Stimulated activated CD4-positive, alpha-beta T cell treated with anti-CD3 and anti-CD28 coated beads, Interleukin-15, amount 100 ng/mL, for 1 hour (primary cell): ENCODE data around the gene MYDGF.

Experiments used
- DNase-seq, 2 donors: peaks; one replicate each; pipeline ENCODE4 v3.0.0-alpha.2; 2020; ENCODE audit warnings: low read depth in 1 of 2, low spot score in 1 of 2

Gene MYDGF

DNA sequence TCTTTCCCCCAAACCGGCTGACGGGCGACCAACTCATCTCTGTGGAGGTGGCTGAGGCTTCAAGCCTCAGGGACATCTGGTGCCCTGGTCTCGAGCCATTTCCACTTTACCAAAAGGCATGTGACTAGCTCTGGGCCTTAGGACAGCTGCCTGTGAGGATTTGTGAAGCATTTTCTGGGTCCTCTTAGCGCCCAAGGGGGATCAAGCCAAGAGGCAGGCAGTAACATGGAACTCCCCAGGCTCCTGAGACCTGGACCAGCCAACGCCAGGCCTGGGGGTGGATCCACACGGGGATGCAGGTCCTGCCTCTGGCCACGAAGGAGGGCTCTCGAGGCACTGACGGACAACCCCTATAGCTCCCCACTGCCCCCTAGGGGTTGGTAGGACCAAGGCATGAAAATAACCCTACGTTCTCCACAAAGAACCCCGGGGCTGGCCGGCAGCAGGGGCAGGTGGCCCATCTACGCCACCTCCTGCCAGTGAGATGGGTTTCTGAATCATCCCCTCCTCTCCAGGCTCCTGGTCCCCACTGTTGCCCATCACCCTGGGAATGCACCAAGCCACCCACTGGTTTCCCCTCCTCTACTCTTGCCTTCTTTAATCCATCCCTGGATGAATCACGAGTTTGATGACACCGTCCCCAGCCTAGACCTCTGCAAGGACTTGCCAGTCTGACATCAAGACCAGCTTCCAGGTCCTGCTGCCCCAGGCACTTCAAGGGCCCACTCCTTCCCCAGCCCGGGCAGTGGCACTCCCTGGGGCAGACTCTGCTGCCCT is 7.0 kb upstream of the MYDGF start:
- no peak for DNase-seq

DNA sequence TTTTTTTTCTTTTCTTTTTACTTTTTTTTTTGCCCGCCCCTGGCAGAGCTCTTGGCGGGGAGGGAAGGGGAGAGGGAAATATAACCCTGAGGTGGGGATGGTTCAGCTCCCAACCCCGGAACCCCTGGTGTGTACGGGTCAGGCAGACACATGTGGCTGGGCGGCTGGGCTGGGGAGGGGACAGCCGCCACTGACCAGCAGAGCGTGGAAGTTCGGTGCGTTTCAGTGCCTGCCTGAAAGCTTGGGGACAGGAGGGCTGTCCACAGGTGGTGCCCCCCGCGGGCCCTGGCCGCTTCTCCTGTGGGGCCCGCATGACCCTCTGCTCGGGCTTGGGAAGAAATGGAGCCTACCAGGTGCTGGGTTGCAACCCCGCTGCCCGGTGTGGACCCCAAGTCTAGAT is 5.2 kb upstream of the MYDGF start:
- DNase-seq = no peak

DNA sequence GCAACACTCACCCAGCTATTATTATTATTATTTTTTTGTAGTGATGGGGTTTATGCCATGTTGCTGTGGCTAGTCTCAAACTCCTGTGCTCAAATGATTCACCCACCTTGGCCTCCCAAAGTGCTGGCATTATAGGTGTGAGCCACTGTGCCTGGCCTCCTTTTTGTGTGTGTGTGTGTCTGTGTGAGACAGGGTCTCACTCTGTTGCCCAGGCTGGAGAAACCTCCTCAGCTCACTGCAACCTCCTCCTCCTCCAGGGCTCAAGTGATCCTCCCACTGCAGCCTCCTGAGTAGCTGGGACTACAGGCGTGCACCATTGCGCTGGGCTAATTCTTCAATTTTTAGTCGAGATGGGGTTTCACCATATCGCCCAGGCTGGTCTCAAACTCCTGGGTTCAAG is 3.6 kb upstream of the MYDGF start:
- no peak for DNase-seq

- DNase-seq = no peak
These were observed 3.1 kb upstream of the MYDGF start for GRCh38 chr19:4673216-4673615.

DNA sequence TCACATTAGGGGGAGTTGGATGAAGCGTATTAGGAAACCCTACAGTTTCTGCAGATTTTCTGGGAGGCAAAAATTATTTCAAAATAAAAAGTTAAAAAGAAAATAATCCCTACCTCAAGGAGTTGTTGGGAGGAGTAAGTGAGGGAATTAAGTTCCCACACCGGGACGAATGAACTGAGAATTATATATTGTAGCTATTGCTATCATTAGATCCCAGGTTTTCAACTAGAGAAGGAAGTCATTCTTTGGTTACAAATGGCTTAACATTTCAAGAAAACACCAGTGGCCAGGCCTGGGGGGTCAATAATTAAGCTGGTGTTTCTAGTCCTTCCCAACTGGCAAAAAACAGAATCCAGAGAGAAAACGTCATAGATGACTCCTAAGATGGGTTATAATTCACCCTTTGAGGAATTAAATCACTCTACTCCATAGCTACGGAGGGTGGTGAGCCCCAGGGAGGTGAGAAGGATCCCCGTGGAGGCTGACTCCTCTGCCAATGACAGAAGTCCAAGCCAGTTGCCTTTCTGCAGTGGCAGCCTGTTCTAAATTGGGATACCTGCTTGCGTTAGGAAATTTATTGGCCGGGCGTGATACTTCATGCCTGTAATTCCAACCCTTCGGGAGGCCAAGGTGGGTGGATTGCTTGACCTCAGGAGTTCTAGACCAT is 1.2 kb upstream of the MYDGF start:
- DNase-seq = no peak

GRCh38 chr19:4664642-4665041 is 5.5 kb downstream of the MYDGF start:
- no peak for DNase-seq

DNA sequence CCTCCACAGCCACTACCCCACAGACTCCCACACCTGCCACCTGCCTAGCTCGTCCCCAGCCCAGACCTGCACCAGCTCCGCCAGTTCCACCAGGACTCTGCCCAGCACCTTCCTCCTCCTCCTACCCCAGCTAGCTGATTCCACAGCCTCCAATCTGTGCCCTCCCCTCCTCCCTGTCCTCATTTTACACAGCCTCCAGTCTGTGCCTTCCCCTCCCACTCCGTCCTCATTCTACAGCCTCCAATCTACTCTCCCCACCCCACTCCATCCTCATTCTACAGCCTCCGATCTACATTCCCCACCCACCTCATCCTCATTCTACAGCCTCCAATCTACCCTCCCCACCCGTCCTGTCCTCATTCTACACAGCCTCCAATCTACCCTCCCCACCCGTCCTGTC is 7.3 kb downstream of the MYDGF start:
- no peak for DNase-seq

DNA sequence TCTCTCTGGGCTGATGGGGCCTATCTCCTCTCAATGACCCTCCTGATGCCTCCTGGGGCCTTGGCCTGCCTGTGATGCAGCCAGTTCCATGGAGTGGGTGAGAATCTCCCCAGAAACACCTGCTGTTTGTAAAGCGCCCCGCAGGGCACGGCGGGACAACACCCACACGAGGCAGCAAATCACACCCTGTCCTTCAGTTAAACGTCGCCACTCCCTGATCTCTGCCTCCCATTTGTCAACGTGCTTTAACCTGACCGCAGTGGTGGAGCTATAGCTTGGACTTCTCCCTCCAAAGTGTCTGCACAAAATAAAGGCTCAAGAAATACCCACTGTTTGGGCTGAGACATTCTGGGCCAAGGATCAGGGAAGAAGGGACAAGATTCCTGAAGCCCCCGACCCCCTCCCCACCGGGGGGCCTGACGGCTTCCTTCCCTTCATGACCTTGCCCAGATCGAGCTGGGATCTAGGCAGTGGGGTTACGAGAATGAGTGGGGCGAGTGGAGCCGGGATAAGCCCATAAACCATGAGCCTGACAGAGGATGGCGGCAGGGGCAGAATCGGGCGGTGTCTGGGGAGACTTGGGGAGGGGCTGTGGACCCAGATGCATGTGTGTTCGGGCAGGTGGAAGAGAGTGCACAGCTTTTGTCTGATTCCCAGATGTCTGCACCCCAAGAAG is 8.0 kb downstream of the MYDGF start:
- DNase-seq = no peak

DNA sequence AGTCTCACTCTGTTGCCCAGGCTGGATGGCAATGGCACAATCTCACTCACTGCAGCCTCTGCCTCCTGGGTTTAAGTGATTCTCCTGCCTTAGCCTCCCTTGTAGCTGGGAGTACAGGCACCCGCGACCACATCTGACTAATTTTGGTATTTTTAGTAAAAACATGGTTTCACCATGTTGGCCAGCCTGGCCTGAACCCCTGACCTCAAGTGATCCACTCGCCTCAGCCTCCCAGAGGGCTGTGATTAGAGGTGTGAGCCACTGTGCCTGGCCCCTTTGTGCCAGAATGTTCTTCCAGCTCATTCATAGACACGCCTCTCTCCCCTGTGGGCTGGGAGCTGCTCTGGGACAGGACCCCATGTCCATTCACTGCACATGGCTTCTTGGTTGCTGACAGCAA is 9.1 kb downstream of the MYDGF start:
- DNase-seq = no peak

- DNase-seq = no peak
These were observed 9.9 kb downstream of the MYDGF start for GRCh38 chr19:4660181-4660791.

- no peak for DNase-seq
These were observed 12.3 kb downstream of the MYDGF start for GRCh38 chr19:4657835-4658234.

DNA sequence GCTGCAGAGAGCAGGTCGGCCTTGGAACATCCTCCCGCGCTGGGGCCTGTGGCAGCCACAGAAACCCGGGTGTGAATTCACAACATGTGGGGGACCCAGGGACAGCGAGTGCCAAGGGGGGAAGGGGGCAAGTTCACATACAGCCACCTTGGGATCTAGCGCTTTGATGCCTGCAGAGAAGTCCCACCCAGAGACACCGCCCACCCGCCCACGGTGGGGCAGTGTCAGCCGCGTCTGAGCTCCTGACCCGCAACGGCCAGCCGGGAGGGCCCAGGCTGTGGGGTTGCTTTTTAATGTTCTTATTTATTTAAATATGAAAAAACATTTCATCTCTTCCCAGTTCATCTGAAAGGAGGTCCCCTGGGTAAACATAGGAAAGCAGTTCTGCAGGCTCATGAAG is 12.9 kb downstream of the MYDGF start:
- DNase-seq = no peak

GRCh38 chr19:4656102-4656501 is 14.0 kb downstream of the MYDGF start:
- DNase-seq = no peak

DNA sequence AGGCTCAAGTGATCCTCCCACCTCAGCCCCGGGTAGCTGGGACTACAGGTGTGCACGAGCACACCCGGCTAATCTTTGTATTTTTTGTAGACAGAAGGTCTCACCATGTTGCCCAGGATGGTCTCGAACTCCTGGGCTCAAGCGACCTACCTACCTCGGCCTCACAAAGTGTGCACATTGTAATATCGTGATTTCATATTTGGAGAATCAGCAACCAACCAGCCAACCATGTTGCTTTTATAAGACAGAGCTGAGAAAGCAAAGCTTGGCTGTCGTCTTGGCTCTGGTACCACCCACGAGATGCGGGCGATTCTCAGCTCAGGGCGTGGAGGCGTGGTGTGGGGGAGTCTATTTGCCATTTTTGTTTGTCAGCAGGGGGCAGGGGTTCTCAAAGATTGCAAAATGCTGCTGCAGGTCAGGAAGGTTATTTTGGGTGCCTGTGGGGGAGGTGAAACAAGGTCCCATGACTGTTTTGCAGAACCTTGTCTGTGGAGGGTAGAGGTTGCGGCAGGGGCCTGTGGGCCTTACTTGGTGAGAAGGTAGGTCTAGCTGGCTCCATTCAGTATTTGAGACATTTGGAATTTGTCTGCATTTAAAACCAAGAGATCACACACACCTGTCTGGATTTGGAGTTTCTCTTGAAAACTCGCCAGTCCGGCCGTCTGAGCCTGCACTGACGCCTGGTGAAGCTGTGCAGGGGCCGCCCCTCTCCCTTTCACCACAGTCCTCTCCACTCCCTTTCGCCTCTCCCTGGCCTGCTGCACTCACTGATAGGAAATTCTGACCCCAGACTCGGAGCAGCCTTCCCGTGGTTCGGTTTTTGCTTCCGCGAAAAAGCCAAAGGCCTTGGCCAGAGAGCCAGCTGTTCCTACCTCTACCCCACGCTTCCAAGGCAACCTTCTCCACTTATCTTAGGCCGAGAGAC is 15.4 kb downstream of the MYDGF start:
- no peak for DNase-seq

DNA sequence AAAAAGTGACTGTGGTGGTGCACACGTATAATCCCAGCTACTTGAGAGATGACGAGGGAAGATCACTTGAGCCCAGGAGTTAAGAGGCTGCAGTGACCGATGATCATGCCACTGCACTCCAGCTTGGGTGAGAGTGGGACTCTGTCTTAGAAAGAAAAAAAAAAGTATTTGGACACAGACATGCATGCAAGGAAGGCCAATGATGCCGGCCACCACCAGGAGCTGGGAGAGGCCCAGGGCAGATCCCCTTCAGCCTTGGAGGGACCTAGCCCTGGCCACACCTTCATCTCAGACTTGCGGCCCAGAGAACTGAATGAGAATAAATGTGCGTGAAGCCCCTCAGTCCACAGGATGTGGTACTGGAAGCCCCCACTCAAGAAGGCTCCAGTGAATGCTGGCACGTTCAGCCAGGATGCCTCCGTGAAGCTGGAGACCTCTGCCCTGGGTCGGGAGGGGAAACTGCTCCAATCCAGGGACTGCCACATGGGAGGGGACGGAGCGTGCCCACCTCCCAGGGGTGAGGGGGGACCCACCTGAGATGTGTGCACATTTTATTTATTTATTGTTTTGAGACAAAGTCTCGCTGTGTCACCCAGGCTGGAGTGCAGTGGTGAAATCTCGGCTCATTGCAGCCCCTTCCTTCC is 16.2 kb downstream of the MYDGF start:
- no peak for DNase-seq

DNA sequence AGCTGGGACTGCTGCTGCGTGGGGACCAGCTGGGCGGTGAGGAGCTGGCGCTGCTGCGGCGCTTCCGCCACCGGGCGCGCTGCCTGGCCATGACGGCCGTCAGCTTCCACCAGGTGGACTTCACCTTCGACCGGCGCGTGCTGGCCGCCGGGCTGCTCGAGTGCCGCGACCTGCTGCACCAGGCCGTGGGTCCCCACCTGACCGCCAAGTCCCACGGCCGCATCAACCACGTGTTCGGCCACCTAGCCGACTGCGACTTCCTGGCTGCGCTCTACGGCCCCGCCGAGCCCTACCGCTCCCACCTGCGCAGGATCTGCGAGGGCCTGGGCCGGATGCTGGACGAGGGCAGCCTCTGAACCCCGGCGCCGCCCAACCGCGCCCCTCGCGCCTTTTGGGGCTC is 18.1 kb downstream of the MYDGF start:
- no peak for DNase-seq

DNA sequence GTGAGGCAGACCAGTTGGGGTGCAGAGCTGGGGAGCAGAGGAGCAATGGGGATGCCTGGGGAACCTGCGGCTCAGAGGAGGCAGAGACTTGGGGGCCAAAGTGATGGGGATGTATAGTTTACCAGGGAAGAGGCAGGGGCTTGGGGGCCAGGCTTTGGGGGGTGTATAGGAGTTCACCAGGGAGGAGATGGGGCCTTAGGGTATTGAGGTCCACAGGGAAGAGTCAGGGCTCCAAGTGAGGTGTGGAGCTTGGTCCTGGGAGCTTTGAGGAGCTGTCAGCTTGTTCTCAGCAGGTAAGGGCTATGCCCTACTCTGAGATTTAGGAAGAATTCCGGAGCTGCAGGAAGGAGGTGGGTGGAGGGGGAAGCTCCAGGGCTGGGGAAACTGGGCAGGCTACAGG is 20.0 kb downstream of the MYDGF start:
- DNase-seq = no peak

DNA sequence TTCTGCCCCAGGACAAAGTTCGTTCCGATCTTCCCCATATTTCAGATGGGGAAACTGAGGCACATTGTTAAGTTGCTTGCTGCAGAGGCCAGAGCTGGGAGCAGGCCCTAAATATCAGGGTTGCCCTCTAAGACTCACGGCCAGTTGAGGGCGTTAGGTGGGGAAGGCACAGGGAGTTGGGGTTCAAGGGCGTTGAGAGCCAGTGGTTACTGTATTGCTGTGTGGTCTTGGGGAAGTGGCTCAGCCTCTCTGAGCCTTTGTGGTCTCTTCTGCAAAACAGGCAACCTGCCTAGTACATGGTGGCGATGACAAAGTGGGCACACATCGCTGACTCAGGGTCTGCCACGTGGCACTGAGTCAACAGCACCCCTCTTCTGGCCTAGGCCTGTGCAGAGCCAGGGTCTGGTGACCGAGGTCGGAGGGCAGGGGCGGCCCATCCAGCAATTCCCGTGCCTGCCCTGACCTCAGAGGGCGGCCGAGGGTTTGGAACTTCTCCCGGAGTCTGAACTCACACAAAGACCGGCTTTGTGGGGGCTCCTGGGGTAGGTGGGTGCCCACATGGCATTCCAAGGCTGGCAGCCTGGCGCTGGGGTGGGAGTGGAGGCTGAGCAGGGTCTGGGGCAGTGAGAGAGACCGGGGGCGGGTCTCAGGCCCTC is 20.6 kb downstream of the MYDGF start:
- DNase-seq = no peak

DNA sequence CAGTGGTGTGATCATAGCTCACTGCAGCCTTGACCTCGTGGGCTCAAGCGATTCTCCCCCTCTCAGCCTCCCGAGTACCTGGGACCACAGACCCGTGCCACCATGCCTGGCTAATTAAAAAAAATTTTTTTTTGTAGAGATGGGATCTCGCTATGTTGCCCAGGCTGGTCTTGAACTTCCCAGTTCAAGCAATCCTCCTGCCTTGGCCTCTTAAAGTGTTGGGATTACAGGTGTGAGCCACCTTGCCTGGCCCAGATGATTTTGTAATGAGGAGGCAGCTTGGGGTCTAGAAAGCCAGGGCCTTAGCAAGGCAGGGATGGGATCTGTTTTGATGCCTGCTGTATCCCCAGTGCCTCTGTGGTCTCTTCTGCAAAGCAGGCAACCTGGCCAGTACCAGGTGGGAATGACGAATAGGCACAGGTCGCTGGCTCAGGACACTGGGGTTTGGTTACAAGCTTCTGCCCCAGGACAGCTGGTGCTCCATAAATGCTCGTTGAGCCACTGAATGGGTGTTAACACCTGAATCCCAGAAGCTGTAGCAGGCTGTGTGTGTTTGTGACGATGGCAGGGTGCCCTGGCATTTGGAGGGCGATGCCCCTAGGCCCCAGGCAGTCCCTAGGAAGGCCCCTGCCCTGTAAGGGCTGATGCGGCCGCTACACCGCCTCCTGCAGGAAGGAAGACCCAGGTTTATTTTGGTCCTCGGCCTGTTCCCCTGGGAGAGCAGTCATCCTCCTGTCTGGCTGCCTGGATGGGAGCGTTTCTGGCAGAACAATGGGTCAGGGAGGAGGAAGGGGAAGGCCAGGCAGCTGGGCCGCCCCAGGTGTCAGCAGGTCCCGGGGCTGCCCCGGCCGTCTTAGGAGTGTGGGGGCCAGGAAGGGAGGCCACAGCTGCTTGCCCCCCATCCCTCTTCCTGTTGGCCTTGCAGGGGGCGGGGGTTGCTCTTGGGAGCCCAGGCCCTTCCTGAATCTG is 22.2 kb downstream of the MYDGF start:
- DNase-seq = no peak
